ENCODE data around the gene HAUS3. TPM values are rescaled to one million over a fixed set of nuclear protein-coding genes. Genes with fewer than 3 reads are reported as not detected.
A peak's percentile ranks its signal among the peaks of the same experiment; 100 is the strongest.

The HAUS3 gene
- total and polyA plus RNA-seq, 2 of the 13 experiments (the other 11 are each of a cell fraction or from before 2014, with no cell fraction given): 3.9 to 12.6 TPM

DNA sequence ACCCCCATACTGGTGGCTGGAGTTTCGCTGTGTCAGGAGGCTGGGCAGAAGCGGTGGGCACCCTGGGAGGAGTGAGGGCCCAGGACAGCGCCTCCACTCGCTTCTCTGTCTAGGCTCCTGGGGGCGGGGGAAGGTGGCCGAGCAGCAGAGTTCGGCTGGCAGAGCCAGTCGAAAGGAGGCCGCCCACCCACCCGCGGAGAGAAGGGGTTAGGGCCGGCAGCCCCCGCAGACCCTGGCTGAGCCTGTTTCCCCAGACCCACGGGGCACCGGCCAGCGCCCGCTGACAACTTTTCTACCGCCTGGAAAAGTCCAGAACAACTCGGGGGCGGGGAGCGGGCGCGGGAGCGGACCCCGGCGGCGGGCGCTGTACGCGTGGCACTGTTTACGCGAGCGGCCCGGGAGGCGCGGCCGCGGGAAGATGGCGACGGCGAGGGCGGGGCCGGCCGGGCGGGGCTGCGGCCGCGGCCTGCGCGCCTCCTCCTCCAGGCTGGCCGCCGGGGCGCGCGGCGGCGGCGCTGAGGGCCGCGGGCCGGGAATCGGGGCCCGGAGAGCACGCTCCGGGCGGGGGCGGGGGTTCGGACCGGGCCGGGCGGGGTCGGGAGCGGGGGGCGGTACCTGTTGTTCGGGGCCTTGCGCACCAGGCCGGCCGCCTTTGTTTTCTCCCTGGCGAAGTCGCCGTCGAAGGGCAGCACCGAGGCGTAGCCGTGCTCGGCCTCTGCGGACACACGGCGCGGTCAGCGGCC, 19.4 kb upstream of the HAUS3 start (continued):
- TF ChIP-seq AGO2 (optimal IDR thresholded peaks at IDR 0.05; ENCODE audit: low read depth, low read length) (peak; percentile 60), WIZ (CRISPR knock-in tag; IDR thresholded peaks at IDR 0.05) (0 out of 2 replicates have a peak, but pooled peaks have one; percentile 35), ZNF543 (CRISPR knock-in tag; IDR thresholded peaks at IDR 0.05) (no peak), ZNF329 (CRISPR knock-in tag; IDR thresholded peaks at IDR 0.05; ENCODE audit: low read depth) (0 out of 2 replicates have a peak, but pooled peaks have one; percentile 7), TRAFD1 (CRISPR knock-in tag; IDR thresholded peaks at IDR 0.05; ENCODE audit: borderline replicate concordance) (no peak), FOXO1 (CRISPR knock-in tag; IDR thresholded peaks at IDR 0.05) (peak; percentile 8; the same call in 1 of the 2 replicates), GABPB1 (CRISPR knock-in tag; IDR thresholded peaks at IDR 0.05) (peak; percentile 28; the same call in 1 of the 2 replicates), ZNF691 (CRISPR knock-in tag; IDR thresholded peaks at IDR 0.05; ENCODE audit: borderline replicate concordance, low read depth) (0 out of 2 replicates have a peak, but pooled peaks have one; percentile 22), ZNF567 (CRISPR knock-in tag; IDR thresholded peaks at IDR 0.05; ENCODE audit: borderline replicate concordance) (no peak), YEATS4 (CRISPR knock-in tag; IDR thresholded peaks at IDR 0.05; ENCODE audit: borderline replicate concordance) (0 out of 2 replicates have a peak, but pooled peaks have one; percentile 66), YY1 (IDR thresholded peaks at IDR 0.05; ENCODE audit: insufficient read depth, insufficient replicate concordance, low read depth, low read length) (peak; percentile 84), MNT (IDR thresholded peaks at IDR 0.05) (0 out of 2 replicates have a peak, but pooled peaks have one; percentile 16), ZNF30 (CRISPR knock-in tag; IDR thresholded peaks at IDR 0.05) (no peak)
- TF ChIP-seq, protein P1, sequence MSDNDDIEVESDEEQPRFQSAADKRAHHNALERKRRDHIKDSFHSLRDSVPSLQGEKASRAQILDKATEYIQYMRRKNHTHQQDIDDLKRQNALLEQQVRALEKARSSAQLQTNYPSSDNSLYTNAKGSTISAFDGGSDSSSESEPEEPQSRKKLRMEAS (IDR thresholded peaks at IDR 0.05): peak; percentile 75; the same call in 1 of the 2 replicates
- TF ChIP-seq, protein P2, sequence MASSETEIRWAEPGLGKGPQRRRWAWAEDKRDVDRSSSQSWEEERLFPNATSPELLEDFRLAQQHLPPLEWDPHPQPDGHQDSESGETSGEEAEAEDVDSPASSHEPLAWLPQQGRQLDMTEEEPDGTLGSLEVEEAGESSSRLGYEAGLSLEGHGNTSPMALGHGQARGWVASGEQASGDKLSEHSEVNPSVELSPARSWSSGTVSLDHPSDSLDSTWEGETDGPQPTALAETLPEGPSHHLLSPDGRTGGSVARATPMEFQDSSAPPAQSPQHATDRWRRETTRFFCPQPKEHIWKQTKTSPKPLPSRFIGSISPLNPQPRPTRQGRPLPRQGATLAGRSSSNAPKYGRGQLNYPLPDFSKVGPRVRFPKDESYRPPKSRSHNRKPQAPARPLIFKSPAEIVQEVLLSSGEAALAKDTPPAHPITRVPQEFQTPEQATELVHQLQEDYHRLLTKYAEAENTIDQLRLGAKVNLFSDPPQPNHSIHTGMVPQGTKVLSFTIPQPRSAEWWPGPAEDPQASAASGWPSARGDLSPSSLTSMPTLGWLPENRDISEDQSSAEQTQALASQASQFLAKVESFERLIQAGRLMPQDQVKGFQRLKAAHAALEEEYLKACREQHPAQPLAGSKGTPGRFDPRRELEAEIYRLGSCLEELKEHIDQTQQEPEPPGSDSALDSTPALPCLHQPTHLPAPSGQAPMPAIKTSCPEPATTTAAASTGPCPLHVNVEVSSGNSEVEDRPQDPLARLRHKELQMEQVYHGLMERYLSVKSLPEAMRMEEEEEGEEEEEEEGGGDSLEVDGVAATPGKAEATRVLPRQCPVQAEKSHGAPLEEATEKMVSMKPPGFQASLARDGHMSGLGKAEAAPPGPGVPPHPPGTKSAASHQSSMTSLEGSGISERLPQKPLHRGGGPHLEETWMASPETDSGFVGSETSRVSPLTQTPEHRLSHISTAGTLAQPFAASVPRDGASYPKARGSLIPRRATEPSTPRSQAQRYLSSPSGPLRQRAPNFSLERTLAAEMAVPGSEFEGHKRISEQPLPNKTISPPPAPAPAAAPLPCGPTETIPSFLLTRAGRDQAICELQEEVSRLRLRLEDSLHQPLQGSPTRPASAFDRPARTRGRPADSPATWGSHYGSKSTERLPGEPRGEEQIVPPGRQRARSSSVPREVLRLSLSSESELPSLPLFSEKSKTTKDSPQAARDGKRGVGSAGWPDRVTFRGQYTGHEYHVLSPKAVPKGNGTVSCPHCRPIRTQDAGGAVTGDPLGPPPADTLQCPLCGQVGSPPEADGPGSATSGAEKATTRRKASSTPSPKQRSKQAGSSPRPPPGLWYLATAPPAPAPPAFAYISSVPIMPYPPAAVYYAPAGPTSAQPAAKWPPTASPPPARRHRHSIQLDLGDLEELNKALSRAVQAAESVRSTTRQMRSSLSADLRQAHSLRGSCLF (CRISPR knock-in tag; IDR thresholded peaks at IDR 0.05; ENCODE audit: borderline replicate concordance): no peak
- TF ChIP-seq, protein P3, sequence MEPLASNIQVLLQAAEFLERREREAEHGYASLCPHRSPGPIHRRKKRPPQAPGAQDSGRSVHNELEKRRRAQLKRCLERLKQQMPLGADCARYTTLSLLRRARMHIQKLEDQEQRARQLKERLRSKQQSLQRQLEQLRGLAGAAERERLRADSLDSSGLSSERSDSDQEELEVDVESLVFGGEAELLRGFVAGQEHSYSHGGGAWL (CRISPR knock-in tag; IDR thresholded peaks at IDR 0.05): 0 out of 2 replicates have a peak, but pooled peaks have one; percentile 5
- TF ChIP-seq, protein P4, sequence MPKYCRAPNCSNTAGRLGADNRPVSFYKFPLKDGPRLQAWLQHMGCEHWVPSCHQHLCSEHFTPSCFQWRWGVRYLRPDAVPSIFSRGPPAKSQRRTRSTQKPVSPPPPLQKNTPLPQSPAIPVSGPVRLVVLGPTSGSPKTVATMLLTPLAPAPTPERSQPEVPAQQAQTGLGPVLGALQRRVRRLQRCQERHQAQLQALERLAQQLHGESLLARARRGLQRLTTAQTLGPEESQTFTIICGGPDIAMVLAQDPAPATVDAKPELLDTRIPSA (CRISPR knock-in tag; IDR thresholded peaks at IDR 0.05; ENCODE audit: borderline replicate concordance): no peak

Data from HepG2 (cell line).